ENCODE measurements around the gene CNPPD1.
"Not testable (repeated sequence)": the region's sequence is repeated elsewhere in the genome, so short reads cannot be mapped to it uniquely, and the experiment has no call there.

The CNPPD1 gene

DNA sequence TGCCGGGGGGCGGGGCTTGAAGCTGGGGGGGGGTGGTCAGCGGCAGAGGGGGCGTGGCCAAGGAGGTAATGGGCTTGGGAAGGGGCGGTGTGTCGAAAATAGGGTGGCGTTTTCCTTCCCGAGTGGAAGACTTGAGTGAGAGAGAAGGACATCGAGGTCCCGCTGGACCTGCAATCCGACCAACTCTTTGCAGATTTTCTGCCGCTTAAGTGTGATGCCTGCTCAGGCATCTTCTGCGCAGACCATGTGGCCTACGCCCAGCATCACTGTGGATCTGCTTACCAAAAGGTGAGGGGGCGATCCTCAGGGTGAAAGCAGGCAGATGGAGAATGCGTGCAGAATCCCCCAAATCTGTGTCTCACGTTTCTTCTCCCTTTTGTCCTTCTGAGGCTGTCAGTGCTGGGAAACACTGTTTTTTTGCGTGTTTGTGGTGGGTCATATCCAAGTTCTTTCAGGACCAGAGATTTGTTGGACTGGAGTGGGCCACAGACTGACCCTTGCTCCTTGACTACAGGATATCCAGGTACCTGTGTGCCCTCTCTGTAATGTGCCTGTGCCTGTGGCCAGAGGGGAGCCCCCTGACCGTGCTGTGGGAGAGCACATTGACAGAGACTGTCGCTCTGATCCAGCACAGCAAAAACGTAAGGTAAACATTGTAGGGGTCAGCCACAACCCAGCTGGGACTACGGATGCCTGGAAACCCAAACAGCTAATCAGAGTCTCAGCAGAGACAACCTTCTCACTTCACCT is 30.6 kb upstream of the CNPPD1 start:
- no peak for TF ChIP-seq CTCF (IDR thresholded peaks at IDR 0.05; ENCODE audit: low read depth, low read length, missing control alignments)
- H3K4me3 ChIP-seq (ENCODE audit: low read depth, low read length) = peak overlapping the region; percentile 69

DNA sequence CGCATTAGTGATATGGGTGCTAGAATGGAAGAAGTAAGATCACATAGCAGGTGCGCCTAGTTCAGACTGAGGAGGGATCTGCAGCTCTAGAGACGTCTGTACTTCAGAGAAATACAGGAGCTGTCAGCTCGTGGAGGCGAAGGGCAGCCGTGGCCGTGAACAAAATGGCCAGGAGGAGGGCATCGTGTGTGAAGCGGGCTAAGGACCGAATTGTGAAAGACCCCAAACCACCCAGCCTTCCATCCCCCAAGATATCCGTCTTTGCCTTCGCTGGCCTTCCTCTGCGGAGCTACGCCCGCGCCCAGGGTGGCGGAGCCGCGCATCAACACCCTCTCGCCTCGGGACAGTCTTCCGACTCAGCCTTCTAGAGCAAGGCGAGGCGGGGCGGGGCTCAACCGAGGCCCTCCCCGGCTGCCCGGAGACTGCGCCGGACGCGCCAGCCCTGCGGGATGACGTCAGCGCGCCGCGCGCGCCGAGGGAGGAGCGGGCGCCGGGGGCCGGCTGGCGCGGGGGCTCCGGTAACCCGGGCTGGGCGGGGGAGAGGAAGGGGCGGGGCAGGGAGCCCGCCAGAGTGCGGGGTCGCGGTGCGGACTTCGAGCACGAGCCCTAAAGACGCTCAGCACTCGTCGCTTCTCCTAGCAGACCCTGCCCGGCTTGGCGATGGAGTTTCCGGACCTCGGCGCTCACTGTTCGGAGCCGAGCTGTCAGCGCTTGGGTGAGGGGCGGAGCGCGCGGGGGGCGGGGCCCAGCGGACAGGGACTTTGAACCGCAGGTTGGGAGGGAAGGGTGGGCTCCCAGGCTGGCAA is 29.8 kb upstream of the CNPPD1 start, which contains the start of gene ZFAND2B:
Gene ZFAND2B (plus strand): TSS at position 455 of the 806 bp plus-strand sequence. CDS start 206 bp downstream, at position 661.
- DNase-seq (ENCODE audit: low read depth) = peak; percentile 78
- peak within 1 kb of the TSS; percentile 69 for H3K4me3 ChIP-seq (ENCODE audit: low read depth, low read length)
- no peak for TF ChIP-seq CTCF (IDR thresholded peaks at IDR 0.05; ENCODE audit: low read depth, low read length, missing control alignments)

More for the DNA sequence above, 30.6 kb upstream of the CNPPD1 start:
- no peak for DNase-seq (ENCODE audit: low read depth)

DNA sequence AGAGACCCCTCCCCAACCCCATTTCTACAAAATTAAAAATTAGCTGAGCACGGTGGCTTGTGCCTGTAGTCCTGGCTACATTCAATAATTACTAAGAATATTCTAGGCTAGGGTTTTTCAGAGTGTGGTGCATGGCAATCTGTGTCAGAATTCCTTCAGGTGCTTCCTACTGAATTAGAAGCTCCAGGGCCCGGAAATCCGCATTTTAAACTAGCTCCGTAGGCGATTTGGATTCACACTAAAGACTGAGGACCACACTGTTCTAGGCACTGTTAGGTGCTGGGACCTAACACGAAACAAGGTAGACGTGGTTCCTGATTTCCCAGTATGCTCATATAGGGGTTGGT is 29.2 kb upstream of the CNPPD1 start:
- TF ChIP-seq CTCF (IDR thresholded peaks at IDR 0.05; ENCODE audit: low read depth, low read length, missing control alignments) = no peak
- DNase-seq (ENCODE audit: low read depth) = no peak
- peak overlapping the region; percentile 64 for H3K4me3 ChIP-seq (ENCODE audit: low read depth, low read length)

DNA sequence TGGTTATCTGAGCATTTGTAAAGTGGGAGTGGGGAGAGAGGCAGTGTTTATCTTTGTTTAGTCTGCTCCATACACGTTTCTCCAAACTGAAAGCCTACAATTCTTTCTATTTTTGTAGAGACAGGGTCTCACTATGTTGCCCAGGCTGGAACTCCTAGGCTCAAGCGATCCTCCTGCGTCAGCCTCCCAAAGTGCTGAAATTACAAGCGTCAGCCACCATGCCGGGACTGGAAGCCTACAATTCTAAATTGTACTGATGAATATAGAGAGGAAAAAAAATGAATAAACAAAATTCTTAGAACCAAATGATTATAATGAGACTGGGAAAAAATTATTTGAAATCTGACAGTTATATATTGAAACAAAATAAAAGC is 28.4 kb upstream of the CNPPD1 start:
- DNase-seq (ENCODE audit: low read depth) = no peak
- TF ChIP-seq CTCF (IDR thresholded peaks at IDR 0.05; ENCODE audit: low read depth, low read length, missing control alignments) = no peak
- H3K4me3 ChIP-seq (ENCODE audit: low read depth, low read length) = no peak overlapping the region

DNA sequence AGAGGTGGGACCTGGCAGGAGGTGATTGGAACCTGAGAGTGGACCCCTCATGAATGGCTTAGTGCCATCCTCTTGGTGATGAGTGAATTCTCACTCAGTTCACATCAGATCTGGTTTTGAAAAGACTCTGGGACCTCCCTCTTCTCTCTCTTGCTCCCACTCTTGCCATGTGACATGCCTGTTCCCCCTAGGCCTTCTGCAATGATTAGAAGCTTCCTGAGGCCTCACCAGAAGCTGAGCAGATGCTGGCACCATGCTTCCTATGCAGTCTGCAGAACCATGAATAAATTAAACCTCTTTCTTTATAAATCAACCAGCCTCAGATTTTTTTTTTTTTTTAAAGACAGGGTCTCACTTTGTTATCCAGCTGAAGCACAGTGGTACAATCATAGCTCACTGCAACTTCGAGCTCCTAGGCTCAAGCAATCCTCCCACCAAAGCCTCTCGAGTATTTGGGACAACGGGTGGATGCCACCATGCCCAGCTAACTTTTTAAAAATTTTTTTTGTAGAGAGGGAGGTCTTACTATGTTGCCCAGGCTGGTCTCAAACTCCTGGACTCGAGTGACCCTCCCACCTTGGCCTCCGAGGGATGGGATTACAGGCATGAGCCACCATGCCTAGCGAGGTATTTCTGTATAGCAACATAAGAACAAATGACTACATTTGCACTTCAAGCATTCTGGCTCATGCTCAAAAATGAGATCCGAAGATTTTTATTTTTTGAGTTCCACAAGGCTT is 27.9 kb upstream of the CNPPD1 start:
- no peak for DNase-seq (ENCODE audit: low read depth)
- TF ChIP-seq CTCF (IDR thresholded peaks at IDR 0.05; ENCODE audit: low read depth, low read length, missing control alignments) = no peak
- no peak overlapping the region for H3K4me3 ChIP-seq (ENCODE audit: low read depth, low read length)

GRCh38 chr2:219201331-219201730 is 24.6 kb upstream of the CNPPD1 start:
- not testable (repeated sequence) for H3K4me3 ChIP-seq (ENCODE audit: low read depth, low read length); DNase-seq (ENCODE audit: low read depth)

GRCh38 chr2:219200502-219201326 is 24.0 kb upstream of the CNPPD1 start:
- DNase-seq (ENCODE audit: low read depth); H3K4me3 ChIP-seq (ENCODE audit: low read depth, low read length): not testable (repeated sequence)

Measured in GM12864 (cell line).